Measurements from ENCODE around the gene GPR25. TPM values are rescaled to one million over a fixed set of nuclear protein-coding genes. Genes with fewer than 3 reads are reported as not detected.

The GPR25 gene
- total and polyA plus RNA-seq, 3 donors from 2014 or later, result 0.87 TPM; not detected in 2

DNA sequence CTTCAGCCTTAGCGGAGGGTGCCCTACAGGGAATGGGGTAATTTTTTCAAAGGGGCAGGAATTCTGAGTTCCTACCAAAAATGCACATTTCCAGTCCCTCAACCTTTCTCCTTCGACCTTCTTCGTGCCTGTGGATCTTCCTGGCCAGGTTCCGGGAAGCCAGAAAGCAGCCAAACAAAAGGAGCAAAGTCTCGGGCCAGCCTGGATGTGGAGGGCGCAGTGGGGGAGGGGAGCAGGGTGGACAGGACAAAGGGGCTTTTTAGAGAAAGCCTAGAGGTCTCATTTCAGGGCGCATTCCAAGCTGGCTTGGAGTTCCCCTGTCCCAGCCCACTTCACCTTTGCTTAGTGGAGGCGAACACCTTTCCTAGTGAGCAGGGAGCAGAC lies 19.0 kb downstream of the GPR25 start:
- H3K27ac ChIP-seq, result peak overlapping the region; percentile 34 to 50
- peaks cover 17% of the 10 kb centered on the region for H3K4me1 ChIP-seq
- peak overlapping the region; percentile 29 to 72 for H3K4me3 ChIP-seq
- DNase-seq, result no peak
- intact Hi-C loops (cut with DNase I; ENCODE audit: low total_unique reads), result no loop called here
- TF ChIP-seq CTCF (IDR thresholded peaks at IDR 0.05) (no peak), POLR2A (IDR thresholded peaks at IDR 0.05) (no peak)
- H3K36me3 ChIP-seq (ENCODE audit: low read depth, missing control alignments), result no peaks in the 10 kb centered on the region
- no peaks in the 10 kb centered on the region for H3K9me3 ChIP-seq
- no peaks in the 10 kb centered on the region for H3K27me3 ChIP-seq
- WGBS, 2 donors, result 24 to 31% methylated on average over 8 of the region's 8 CpGs

DNA sequence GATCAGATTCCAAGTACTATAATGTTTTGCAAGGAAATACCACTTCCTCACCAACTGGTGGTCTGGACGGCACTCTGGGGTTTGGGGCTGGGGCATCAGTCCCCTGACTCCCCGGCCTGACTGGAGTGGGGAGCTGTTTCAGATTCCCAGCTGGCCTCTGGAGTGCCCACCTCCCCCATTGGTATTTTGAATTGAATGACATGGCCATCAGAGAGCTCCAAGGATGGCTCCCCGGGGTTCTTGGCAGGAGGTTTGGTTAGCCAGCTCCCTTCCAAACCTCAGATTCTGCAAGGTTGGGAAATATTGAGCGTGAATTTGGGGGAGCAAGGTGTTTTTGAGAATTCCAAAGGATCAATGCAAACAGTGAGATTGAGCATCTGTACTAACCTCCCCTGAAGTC lies 19.8 kb downstream of the GPR25 start:
- H3K9me3 ChIP-seq, result no peaks in the 10 kb centered on the region
- DNase-seq, result no peak
- TF ChIP-seq POLR2A (IDR thresholded peaks at IDR 0.05) (no peak), CTCF (IDR thresholded peaks at IDR 0.05) (no peak)
- H3K4me3 ChIP-seq, result no peak overlapping the region
- 59 to 68% methylated on average over 4 of the region's 4 CpGs for WGBS, 2 donors
- intact Hi-C loops (cut with DNase I; ENCODE audit: low total_unique reads), result no loop called here
- H3K36me3 ChIP-seq (ENCODE audit: low read depth, missing control alignments), result no peaks in the 10 kb centered on the region
- no peaks in the 10 kb centered on the region for H3K27me3 ChIP-seq
- H3K4me1 ChIP-seq, result peaks cover 17% of the 10 kb centered on the region
- no peak overlapping the region for H3K27ac ChIP-seq

DNA sequence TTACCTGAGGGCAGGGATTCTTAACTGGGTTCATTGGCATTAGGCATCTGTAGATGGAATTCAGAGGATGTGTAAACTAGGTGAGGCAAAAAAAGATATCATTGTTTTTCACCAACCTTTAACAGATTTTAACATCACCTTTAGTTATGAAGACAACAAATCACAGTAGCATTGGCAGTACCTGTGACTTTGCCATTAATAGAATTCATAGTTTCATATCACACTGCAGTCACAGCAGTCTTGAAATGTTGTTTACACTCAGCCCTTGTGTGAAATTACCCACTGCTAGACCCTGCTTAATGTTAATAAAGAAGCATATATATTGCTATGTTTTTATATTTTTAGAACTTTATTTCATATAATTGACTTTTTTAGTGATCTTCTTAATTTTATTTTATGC lies 20.2 kb downstream of the GPR25 start:
- DNase-seq, result no peak
- intact Hi-C loops (cut with DNase I; ENCODE audit: low total_unique reads), result no loop called here

GRCh38 chr1:200893411-200893901 lies 20.7 kb downstream of the GPR25 start:
- no peak for TF ChIP-seq POLR2A (IDR thresholded peaks at IDR 0.05)
- no peak for TF ChIP-seq CTCF (IDR thresholded peaks at IDR 0.05)
- H3K4me3 ChIP-seq, result no peak overlapping the region
- H3K27ac ChIP-seq, result peak overlapping the region in 1 of 2 donors; percentile 60
- 83 to 92% methylated on average over 6 of the region's 6 CpGs for WGBS, 2 donors
- intact Hi-C loops (cut with DNase I; ENCODE audit: low total_unique reads), result no loop called here
- DNase-seq, result no peak
- H3K9me3 ChIP-seq, result no peaks in the 10 kb centered on the region
- H3K4me1 ChIP-seq, result peaks cover 17% of the 10 kb centered on the region
- no peaks in the 10 kb centered on the region for H3K36me3 ChIP-seq (ENCODE audit: low read depth, missing control alignments)
- no peaks in the 10 kb centered on the region for H3K27me3 ChIP-seq

More for the DNA sequence above, 20.2 kb downstream of the GPR25 start:
- TF ChIP-seq POLR2A (IDR thresholded peaks at IDR 0.05) (no peak), CTCF (IDR thresholded peaks at IDR 0.05) (no peak)
- H3K9me3 ChIP-seq, result no peaks in the 10 kb centered on the region
- H3K4me1 ChIP-seq, result peaks cover 17% of the 10 kb centered on the region
- no peaks in the 10 kb centered on the region for H3K27me3 ChIP-seq
- no peak overlapping the region for H3K27ac ChIP-seq
- no peak overlapping the region for H3K4me3 ChIP-seq
- H3K36me3 ChIP-seq (ENCODE audit: low read depth, missing control alignments), result no peaks in the 10 kb centered on the region

DNA sequence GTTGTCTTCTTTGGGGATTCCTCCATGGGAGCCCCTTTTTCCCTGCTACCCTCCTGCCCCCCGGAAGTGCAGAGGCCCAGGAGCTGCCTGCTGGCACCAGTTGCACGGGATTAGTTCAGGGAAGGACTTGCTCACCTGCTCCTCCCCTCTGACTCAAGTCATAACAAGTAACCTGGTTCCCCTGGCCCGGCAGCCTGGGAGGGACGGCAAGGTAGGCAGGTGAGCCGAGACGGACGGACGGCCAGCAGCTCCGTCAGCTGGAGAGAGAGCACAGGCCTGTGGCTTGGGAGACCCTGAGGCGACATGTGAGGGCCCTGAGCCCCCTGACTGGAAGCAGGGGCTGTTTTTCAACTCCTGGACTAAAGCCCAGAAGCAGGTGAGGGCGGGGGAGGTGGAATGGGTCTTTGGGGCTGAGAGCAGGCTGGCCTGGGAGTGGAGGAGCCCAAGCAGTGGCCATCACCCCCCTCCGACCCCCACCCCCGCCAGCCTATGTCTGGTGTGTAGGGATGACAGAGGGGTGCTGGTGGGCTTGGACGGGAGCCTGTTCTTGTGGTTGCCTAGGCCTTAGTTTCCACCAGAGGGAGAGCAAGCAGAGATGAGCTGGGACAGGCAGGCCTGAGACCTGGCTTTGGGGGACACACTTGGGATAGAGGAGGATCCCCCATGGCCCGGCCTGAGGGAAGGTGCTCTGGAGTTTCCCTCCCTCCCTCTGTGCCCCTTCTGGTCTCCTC lies 22.1 kb downstream of the GPR25 start, which contains the start of gene INAVA:
Gene INAVA (plus strand): TSS at position 189 of the 731 bp plus-strand sequence. CDS start 3,501 bp downstream, outside the sequence.
- no peaks in the 10 kb centered on the region for H3K27me3 ChIP-seq
- no peaks in the 10 kb centered on the region for H3K9me3 ChIP-seq
- no peak within 1 kb of the TSS for H3K4me3 ChIP-seq
- peak within 1 kb of the TSS in 1 of 2 donors; percentile 60 for H3K27ac ChIP-seq
- no peak for DNase-seq
- TF ChIP-seq POLR2A (IDR thresholded peaks at IDR 0.05), result no peak
- TF ChIP-seq CTCF (IDR thresholded peaks at IDR 0.05), result no peak
- 86 to 96% methylated on average over 10 to 15 of the region's 15 CpGs for WGBS, 2 donors
- H3K36me3 ChIP-seq (ENCODE audit: low read depth, missing control alignments), result no peaks in the 10 kb centered on the region
- H3K4me1 ChIP-seq, result peaks cover 17% of the 10 kb centered on the region
- intact Hi-C loops (cut with DNase I; ENCODE audit: low total_unique reads), result no loop called here

Data from testis (tissue), 3 donors.